ENCODE results near the gene ISCA1. TPM values are rescaled to one million over a fixed set of nuclear protein-coding genes. Genes with fewer than 3 reads are reported as not detected.

ISCA1 gene
- polyA plus RNA-seq (2011; rRNA removed) (15.6 and 34.5 TPM in 2 replicates), polyA minus RNA-seq (2011; rRNA and poly(A)+ RNA removed) (9.2 and 9.6 TPM in 2 replicates)

GRCh38 chr9:86282077-86282978 lies at the start of gene ISCA1:
Gene ISCA1 (minus strand): TSS chr9:86282538. CDS start chr9:86282458, 80 bp downstream.
- ChIA-PET POLR2A (interaction anchor here (0.5 to 0.6 kb wide), 2 partner anchors 24 to 34 kb away, joined by 3 read pairs; no protein-coding TSS in a partner anchor), CTCF (interaction anchor here (0.6 to 0.8 kb wide), 2 partner anchors 80 to 1020 kb away, joined by 3 read pairs; no protein-coding TSS in a partner anchor)
- no peak for TF ChIP-seq CTCF (IDR thresholded peaks at IDR 0.05; ENCODE audit: insufficient read depth, low read depth, low read length)
- peak within 1 kb of the TSS; percentile 74 for H3K4me3 ChIP-seq (ENCODE audit: low read depth, low read length)
- peak; percentile 40 for DNase-seq (ENCODE audit: low read depth)
- no peaks in the 10 kb centered on the region for H3K27me3 ChIP-seq (ENCODE audit: control insufficient read depth, insufficient read depth, low read length)
- 0 out of 2 replicates have a peak, but pooled peaks cover 3% of the 10 kb centered on the region for H3K36me3 ChIP-seq (ENCODE audit: control insufficient read depth, insufficient read depth, low read length)

DNA sequence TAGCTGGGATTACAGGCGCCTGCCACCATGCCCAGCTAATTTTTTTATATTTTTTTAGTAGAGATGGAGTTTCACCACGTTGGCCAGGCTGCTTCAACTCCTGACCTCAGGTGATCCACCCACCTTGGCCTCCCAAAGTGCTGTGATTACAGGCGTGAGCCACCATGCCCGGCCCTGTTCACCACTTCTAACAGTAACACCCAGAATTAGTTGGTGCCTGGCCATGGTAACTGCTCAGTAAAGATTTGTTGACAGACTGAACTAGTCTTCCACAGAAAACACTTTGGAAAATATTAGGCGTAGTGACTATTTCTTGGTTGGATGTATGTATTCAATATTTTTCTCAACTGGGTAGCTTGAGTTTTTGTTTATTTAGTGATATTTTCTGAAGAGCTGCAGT lies 47.8 kb upstream of the ISCA1 start:
- ChIA-PET CTCF (no interaction called here), POLR2A (no interaction called here)
- no peak for TF ChIP-seq CTCF (IDR thresholded peaks at IDR 0.05; ENCODE audit: insufficient read depth, low read depth, low read length)

DNA sequence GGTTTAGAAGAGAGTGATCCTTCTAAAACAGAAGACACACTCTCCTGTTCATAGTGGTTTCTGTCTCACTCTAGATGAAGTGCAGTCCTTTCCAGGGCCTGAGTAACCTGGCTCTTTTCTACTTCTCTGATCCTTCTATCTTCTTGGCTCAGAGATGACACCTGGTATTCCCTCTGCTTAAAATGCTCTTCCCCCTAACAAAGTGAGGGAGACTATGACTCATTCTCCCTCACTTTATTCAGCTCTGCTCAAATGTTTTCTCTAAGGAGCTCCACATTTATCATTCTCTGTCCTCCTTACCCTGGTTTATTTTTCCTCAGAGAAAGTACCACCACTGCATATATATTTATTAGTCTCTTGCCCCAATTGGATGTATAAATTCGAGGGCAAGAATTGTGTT lies 47.3 kb upstream of the ISCA1 start:
- no peak for DNase-seq (ENCODE audit: low read depth)
- H3K27me3 ChIP-seq (ENCODE audit: control insufficient read depth, insufficient read depth, low read length), result no peaks in the 10 kb centered on the region
- TF ChIP-seq CTCF (IDR thresholded peaks at IDR 0.05; ENCODE audit: insufficient read depth, low read depth, low read length), result no peak
- no peak overlapping the region for H3K4me3 ChIP-seq (ENCODE audit: low read depth, low read length)
- CTCF ChIA-PET, result no interaction called here
- peaks cover 6% of the 10 kb centered on the region; the same call in 1 of the 2 replicates for H3K36me3 ChIP-seq (ENCODE audit: control insufficient read depth, insufficient read depth, low read length)
- POLR2A ChIA-PET, result no interaction called here

More for the DNA sequence above, 47.8 kb upstream of the ISCA1 start:
- H3K36me3 ChIP-seq (ENCODE audit: control insufficient read depth, insufficient read depth, low read length), result peaks cover 8% of the 10 kb centered on the region; the same call in 1 of the 2 replicates
- DNase-seq (ENCODE audit: low read depth), result no peak
- H3K27me3 ChIP-seq (ENCODE audit: control insufficient read depth, insufficient read depth, low read length), result no peaks in the 10 kb centered on the region
- no peak overlapping the region for H3K4me3 ChIP-seq (ENCODE audit: low read depth, low read length)

DNA sequence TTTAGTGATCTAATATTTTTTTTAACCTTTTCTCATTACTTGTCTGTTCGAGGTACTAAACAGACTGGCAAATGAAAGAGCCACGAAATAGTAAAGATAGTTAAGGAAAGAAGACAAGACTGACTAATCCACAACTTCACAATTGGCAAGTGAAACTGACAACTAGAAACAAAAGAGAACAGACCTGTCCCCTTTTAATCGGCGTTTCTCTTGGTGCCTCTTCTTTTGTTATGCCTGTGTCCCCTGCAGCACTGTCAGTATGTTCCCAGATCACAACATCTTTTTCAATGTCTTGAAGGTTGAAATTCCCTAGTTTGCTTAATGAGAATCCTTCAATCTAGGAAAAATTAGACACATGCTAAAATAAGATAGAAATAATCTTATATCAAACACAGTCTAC lies 45.8 kb upstream of the ISCA1 start:
- DNase-seq (ENCODE audit: low read depth), result no peak
- Histone ChIP-seq H3K4me3 (ENCODE audit: low read depth, low read length) (no peak overlapping the region), H3K36me3 (ENCODE audit: control insufficient read depth, insufficient read depth, low read length) (peaks cover 5% of the 10 kb centered on the region; the same call in 1 of the 2 replicates), H3K27me3 (ENCODE audit: control insufficient read depth, insufficient read depth, low read length) (no peaks in the 10 kb centered on the region)
- ChIA-PET CTCF (no interaction called here), POLR2A (no interaction called here)
- no peak for TF ChIP-seq CTCF (IDR thresholded peaks at IDR 0.05; ENCODE audit: insufficient read depth, low read depth, low read length)

DNA sequence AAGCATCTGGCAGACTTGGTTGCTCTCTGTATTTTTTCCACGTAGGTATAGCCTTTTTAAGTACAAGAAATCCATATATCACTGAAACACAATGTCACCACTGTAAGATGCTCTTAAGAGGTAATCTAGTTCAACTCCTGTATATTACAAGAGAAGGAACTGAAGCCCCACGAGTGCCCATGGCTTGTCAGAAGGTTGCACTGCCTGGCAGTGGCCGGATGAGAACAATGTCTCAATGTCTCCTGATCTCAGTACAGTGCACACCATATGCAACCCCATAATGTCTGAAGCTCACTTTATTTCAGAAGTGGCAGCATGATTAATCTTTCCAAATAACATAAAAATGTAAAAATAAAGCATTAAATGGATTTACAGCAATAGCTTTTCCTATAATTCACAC lies 44.2 kb upstream of the ISCA1 start:
- Histone ChIP-seq H3K27me3 (ENCODE audit: control insufficient read depth, insufficient read depth, low read length) (no peaks in the 10 kb centered on the region), H3K4me3 (ENCODE audit: low read depth, low read length) (no peak overlapping the region), H3K36me3 (ENCODE audit: control insufficient read depth, insufficient read depth, low read length) (peaks cover 6% of the 10 kb centered on the region; the same call in 1 of the 2 replicates)
- ChIA-PET POLR2A (no interaction called here), CTCF (no interaction called here)
- TF ChIP-seq CTCF (IDR thresholded peaks at IDR 0.05; ENCODE audit: insufficient read depth, low read depth, low read length), result no peak
- no peak for DNase-seq (ENCODE audit: low read depth)
